CD4-positive, alpha-beta T cell treated with Interleukin-17A for 1 hour (primary cell): Measurements from ENCODE around the gene ACTA2.
A peak's percentile ranks its signal among the peaks of the same experiment; 100 is the strongest.

Experiments
- DNase-seq: peaks from one replicate; pipeline ENCODE4 v3.0.0-alpha.2; 2020

Gene ACTA2

DNA sequence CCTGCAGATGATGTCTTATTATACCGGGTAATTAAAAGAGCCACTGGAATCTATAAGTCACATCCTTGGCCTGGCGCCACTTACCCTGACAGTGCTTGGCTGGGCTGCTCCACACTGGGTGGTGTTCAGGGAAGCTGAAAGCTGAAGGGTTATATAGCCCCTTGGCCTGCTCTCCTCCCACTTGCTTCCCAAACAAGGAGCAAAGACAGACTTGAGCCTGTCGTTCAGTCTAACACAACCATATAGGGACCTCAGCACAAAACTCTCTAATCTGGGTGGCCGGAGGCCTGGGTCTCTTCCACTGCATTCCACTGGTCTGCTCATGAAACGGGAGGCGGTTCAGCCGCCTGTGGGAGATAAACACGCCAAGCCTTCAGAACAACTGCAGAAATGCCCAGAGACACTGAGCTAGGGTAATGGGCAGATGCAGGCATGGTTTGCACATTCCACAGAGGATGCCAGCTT, at the start of gene ACTA2:
TSS of gene ACTA2 (minus strand) at position 127 of the 465 bp plus-strand sequence. CDS start 3,843 bp downstream, outside the sequence.
- no peak for DNase-seq

DNA sequence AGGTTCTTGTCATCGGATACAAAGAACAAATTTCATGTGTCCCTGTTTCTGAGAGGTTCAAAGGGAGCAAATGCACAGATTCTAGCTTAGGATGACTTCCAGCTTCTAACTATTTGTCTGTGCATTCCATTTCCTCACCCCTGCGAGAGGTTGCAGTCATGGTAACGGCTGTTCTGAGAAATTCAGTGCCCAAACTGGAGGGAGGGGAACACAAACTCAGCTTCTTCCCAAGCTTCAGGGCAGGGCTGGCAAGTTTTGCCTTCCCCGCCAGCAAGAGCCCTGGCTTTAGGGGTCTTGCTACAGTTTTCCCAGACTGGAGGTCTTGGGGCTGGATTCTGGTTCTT, 49.1 kb upstream of the ACTA2 start:
- peak; percentile 35 for DNase-seq

DNA sequence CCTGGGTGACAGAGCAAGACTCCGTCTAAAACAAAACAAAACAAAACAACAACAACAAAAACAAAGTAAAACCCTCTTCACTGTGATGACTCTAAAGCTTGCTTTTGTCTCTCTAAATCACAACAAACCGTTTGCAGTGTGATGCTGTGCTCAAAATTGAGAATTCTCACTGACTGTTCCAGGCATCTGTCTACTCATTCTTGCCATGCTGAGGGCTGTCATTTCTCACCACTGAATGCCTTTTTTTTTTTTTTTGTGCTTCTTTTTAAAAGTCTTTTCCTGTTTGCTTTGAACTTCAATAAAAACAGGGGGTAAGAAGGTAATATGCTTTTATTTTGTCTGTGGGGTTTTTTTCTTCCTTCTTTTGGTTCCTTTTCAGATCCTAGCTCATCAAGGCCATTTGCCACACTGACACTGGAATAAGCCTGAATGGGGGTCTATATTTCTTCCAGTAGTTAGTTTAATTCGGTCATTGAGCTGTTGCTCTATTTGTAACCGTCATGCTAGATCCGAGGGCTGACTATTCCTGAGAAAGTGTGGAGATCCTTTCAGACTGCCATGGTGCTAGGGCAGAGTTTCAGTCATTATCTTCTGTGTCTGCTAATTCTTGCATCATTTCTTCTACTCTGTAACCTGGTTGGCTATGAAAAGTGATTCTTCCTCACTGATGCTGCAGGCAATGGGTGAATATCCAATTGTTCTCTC, 48.6 kb upstream of the ACTA2 start:
- peak; percentile 63 for DNase-seq

DNA sequence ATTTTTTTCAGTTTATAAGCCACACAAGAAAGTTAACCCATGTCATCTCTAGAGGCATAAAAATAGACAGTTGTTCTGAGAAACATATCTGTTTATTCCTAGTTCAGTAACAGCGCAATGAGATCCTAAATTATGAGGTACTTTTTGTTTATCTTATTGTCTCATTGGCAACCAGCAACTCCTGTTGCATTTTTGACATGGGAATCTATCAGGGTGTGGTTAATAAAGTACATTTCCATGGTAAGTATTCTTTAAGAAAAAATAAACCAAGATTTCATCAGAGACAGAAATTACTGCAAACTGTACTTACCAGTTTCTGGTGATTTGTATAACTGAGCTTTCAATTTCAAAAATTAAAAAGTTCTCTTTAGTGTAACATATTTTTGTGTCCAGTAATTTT, 47.1 kb upstream of the ACTA2 start:
- peak; percentile 69 for DNase-seq

DNA sequence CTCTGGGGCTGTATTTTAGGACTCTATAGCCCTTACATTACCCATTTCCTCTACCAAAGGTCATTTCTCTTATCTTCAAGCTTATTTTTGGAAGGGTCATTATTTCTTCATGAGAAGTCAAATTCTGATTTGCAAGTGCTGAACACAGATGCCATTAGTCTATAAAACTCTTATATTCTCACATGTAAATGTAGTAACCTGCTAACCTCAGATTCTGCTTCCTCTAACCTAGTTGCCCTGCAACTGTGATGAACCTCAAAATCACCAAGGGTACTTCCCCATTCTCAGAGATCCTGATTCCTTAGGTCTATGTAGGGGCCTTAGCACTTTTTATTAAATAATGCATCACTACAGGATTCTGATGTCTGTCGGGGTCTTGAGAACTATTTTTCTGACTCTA, 44.4 kb upstream of the ACTA2 start:
- peak; percentile 66 for DNase-seq

DNA sequence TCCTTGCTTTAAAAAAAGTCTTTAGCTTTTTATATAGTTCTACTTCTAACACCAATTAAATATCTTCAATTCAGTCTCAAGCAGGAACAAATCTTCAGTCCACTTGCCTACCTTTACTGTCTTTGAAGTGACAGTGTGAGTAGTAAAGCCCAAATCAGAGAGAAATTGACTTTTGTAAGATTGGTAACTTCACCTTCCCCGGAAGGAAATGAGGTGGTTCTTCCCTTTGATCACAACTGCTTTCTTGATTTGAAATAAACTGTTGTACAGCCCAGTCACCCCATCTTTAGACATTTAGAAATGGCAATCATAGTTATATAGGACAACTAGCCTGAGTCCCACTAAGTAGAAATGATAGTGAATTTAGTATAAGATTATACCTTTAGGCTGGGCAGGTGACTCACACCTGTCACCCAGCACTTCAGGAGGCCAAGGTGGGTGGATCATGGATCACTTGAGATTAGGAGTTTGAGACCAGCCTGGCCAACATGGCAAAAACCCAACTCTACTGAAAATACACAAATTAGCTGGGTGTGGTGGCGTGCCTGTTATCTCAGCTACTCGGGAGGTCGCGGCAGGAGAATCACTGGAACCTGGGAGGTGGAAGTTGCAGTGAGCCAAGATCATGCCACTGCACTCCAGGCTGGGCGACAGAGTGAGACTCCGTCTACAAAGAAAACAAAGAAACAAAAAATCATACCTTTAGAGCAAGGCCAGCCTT, 42.7 kb upstream of the ACTA2 start:
- peak; percentile 75 for DNase-seq

DNA sequence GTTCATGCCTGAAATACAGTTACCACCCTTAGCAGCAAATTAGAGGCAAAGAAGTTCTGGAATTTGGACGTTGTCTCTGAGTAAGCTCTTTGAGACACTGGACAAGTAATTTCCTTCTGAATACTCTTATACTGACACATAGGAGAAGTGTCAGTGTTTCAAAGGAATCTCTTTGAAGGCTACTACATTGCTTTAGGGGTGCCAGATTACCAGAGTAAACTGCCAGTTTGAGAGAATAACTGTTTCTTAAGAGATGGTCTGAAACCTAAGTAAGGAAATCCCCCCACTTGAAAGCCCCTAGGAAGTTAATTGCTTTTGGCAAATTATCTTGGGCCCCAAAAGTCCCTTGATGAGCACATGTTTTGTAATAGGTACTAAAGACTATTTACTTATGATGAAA, 41.4 kb upstream of the ACTA2 start:
- DNase-seq, result peak; percentile 78

DNA sequence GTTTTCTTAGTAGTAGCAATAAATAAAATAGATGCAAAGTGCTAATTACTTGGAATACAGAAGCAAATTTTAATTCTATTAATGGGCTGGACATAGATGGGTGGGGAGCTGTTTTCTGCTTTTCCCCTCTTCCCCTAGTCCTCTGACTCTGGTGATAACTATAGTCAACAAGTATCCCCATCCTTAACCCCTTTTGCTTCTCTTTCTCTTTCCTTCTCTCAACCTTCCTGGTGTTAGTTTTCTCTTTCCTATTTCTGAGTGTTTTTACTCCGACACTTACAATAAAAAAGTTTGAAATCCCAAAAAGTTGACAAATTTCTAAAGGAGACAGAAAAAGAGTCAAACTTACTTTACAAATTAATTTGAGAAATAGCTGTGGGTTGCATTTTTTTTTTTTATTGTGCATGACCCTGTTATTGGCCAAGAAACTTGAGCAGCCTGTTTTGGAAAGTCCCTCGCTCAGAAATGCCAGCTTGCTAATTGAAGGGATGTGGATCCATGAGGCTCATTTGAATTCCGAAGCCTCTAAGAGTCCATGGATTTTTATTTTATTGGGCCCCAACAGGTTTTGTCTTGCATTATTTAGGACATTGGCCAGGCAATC, 40.5 kb upstream of the ACTA2 start:
- DNase-seq, result peak; percentile 62

DNA sequence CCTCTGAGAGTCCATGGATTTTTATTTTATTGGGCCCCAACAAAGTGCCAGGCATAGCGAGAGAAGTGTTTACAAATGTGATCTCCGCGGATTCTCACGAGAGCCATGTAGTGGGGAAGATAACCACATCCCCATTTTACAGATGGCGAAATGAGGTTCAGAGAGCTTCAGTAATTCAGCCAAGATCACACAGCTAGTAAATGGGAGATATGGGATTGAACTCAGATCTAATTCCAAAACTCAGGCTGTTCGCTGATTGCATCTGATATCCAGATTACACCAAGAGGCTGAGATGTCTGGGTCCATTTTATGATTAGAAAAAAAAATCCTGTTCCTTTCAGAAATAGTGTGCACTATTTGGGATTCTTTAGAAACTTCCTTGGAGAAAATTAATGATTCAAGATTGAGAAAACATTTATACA, 39.3 kb upstream of the ACTA2 start:
- no peak for DNase-seq

DNA sequence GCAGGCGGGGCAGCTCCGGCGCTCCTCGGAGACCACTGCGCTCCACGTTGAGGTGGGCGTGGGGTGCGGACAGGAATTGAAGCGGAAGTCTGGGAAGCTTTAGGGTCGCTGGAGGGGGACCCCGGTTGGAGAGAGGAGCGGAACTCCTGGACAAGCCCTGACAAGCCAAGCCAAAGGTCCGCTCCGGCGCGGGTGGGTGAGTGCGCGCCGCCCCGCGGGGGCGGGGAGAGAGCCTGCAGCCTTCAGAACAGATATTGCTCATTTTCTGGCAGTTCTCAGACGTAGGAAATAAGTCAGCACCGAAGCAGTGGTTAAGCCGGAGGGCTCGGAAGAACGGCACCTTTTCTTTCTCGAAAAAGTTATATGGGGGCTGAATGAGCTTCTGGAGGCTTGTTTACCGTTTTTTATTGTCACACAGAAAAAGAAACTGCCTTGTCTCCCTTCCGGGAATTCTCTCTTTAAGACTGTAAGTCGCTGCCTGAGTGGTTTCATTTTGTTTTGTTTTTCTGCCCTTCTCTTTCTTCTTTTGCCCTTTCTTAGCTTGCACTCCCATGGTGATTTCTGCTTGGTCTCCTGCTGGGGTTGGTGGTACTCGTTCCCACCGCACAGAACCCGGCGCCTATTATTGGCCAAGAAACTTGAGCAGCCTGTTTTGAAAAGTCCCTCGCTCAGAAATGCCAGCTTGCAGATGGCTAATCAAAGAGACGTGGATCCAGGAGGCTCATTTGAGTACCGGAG, 38.8 kb upstream of the ACTA2 start:
- DNase-seq, result peak; percentile 75

DNA sequence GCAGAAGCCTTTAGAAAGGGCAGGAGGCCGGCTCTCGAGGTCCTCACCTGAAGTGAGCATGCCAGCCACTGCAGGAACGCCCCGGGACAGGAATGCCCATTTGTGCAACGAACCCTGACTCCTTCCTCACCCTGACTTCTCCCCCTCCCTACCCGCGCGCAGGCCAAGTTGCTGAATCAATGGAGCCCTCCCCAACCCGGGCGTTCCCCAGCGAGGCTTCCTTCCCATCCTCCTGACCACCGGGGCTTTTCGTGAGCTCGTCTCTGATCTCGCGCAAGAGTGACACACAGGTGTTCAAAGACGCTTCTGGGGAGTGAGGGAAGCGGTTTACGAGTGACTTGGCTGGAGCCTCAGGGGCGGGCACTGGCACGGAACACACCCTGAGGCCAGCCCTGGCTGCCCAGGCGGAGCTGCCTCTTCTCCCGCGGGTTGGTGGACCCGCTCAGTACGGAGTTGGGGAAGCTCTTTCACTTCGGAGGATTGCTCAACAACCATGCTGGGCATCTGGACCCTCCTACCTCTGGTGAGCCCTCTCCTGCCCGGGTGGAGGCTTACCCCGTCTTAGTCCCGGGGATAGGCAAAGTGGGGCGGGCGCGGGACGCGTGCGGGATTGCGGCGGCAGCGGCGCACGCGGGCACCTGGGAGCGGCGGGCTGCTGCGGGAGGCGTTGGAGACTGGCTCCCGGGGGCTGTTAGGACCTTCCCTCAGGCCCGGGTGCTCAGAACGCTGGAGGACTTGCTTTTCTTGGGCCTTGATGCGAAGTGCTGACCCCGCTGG, 38.0 kb upstream of the ACTA2 start, which contains the start of gene FAS:
TSS of gene FAS (plus strand) at position 415 of the 777 bp plus-strand sequence. CDS start at position 494, 79 bp downstream.
- DNase-seq, result peak; percentile 91

DNA sequence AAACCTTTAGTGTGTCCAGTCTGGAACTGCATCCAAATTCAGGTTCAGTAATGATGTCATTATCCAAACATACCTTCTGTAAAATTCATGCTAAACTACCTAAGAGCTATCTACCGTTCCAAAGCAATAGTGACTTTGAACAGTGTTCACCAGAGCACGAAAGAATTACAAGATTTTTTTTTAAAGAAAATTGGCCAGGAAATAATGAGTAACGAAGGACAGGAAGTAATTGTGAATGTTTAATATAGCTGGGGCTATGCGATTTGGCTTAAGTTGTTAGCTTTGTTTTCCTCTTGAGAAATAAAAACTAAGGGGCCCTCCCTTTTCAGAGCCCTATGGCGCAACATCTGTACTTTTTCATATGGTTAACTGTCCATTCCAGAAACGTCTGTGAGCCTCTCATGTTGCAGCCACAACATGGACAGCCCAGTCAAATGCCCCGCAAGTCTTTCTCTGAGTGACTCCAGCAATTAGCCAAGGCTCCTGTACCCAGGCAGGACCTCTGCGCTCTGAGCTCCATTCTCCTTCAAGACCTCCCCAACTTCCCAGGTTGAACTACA, 37.3 kb upstream of the ACTA2 start:
- peak; percentile 48 for DNase-seq

DNA sequence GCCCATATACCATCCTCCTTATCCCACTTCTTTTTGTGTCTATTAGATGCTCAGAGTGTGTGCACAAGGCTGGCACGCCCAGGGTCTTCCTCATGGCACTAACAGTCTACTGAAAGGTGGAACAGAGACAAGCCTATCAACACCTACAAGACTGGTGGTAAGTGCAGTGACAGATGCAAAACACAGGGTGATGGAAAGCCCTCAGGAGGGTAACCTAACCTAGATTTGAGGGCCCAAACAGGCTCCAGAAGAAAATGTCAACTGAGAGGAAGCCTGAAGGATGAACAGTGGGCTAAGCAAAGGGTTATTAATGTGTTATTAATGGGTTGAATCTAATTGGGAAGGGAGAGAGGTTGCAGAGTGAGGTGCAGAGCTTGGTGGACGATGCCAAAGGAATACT, 36.9 kb upstream of the ACTA2 start:
- DNase-seq, result no peak

DNA sequence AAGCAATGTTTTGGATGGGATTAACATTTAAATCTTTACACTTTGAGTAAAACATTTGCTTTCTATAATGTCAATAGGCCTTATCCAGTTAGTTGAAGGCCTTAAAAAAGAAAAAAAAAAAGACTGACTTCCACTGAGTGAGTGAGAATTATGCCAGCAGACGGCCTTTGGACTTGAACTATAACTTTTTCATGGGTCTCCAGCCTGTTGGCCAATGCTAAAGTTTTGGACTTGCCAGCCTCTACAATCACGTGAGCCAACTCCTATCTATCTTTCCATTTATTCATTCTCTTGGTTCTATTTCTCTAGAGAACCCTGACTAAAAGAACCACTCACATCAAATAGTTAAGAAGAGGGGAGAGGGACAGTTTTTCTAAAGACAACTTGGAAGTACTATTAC, 35.3 kb upstream of the ACTA2 start:
- DNase-seq, result no peak

DNA sequence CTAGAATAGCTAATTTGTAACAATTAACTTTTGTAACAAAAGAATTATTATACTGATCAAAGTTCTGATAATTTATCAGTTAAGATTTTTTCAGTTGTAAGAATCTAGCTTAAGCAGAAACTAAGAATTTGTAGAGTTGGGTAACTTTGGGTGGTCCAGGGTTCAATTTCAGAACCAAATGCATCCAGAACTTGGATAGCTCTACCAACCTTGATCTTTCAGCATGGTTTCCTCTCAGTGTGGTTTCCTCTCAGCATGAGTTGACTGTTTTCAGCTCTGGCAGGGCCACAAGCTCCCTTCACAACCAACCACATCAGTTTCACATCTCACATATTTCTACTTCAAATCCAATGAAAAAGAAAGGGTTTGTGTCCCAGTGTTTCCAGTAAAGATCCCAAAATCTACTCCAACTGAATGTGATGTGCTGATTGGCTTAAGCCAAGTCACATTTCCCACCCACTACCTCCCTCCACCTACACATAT, 34.7 kb upstream of the ACTA2 start:
- DNase-seq, result peak; percentile 52

DNA sequence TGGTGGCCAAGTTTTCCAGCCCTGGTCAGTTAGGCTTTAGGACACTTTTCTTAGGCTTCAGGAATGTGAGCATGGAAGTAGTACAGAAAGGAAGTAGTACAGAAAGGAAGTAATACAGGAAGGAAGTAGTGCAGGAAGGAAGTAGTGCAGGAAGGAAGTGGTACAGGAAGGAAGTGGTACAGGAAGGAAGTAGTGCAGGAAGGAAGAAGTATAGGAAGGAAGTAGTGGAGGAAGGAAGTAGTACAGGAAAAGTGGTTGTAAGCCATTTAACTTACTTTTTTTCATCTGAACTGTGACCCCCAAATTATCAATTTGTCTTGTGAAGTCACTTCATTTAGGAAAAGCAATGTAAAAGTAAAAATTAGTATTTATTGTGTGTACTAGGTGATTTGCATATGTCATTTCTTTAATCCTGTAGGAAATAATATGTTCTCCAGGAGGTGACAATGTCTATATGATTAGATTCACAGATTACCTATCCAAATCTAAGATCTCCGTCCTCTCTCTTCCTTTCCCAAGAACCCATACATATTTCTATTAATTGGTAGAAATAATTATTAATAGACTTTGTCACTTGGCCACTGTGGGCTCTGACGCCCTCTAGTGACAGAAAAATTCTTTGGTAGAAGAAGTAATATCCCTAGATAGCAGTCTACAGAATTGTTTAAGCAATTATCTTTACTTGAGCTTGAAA, 34.1 kb upstream of the ACTA2 start:
- DNase-seq, result peak; percentile 51

DNA sequence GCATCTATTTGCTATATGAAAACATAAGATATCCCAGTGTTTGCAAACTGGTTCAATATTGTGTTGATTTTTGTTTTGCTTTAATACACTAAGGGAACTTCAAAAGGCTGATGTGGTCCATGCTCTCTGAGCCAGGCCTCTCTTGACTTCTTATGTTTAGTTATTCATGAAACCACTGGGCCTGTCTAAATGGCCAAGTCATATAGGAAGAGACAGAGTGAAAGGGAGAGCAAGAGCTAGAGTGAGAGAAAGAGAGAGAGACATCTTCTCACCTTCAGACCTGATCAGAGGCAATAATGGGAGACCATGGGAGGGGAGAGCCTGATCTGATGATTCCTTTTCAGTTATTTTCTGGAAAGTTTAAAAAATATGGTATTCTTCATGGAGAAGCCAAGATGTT, 32.0 kb upstream of the ACTA2 start:
- DNase-seq, result no peak

DNA sequence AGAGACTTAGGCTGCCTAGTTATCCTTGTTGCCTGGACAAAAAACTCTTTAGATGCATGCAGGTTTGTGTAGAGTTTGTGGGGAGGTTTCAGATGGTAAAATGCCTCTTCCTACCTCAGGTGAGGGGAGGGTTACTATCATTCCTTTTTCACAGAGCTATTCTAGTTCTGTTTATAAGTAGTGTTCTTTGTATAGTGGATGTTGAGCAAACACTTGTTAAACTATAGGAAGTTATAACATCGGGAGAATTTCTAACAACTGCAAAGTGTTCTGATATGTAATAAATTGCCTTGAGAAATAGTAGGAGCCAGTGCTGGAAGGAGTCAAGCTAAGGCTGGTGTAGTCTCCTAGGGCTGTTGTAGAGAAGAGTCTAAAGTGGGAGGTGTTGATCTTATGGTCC, 31.4 kb upstream of the ACTA2 start:
- DNase-seq, result no peak

DNA sequence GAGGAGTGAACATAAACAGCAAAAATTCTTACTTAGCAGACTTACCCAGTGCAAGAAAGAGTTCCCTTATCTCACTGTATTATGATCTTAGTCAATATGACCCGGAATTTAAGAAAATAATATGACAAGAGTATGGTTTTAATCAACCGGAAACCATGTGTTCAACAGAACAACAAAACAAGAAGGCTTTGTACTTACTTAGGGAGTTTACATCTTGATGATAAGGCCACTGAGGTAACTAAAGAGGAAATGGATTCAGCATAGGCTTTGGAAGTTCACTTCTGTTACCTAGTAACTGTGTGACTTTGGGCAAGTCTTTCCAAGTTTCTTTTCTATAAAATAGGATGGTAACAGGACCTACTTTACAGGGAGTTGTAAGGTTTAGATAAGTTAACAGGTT, 30.6 kb upstream of the ACTA2 start:
- DNase-seq, result peak; percentile 40

DNA sequence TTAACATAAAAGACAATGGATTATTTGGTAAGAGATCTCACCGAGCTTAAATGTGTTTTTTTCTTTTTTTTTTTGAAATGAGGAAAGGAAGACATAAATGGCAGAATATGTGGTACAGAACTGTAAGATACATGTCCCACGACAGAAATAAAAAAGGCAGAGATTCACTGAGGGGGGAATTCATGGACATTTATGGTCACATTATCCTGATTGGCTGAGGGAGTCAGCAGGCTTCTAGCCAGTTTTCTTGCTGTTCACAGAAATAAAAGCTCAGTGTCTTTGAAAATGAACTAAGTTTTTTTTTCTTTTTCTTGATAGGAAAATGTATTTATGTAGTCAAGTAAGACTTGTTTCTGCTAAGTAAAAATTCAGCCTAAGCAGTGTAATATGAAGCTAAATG, 29.8 kb upstream of the ACTA2 start:
- DNase-seq, result no peak

DNA sequence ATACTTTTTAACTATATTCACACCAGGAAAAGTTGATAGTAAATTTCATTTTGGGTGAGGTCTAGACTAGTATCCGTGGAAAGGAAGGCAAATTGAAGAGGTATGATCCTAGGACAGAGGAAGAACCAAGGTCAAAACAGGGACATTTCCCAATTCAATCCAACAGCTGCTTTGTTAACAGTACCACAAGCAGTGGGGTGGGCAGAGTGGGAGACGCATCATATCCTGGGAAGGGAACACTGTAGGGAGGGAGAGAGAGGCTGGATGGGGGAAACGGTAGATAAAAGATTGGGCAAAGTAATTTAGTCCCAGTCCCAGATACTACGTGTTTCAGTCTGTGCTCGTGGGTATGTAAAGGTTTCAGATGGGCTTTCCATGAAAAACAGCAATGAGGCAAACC, 28.9 kb upstream of the ACTA2 start:
- no peak for DNase-seq
